Peyer's patch (tissue), 4 donors: ENCODE data around the gene MLPH. TPM values are rescaled to one million over a fixed set of nuclear protein-coding genes. Genes with fewer than 3 reads are reported as not detected.

Experiments used
- DNase-seq, 3 donors: peaks; one replicate each; pipeline ENCODE4 v3.0.0-alpha.2; 2017 to 2019
- H3K27ac ChIP-seq, 4 donors: fragments of 200-600 bp; sonication (generic); one replicate each; pipeline ENCODE4 v1.5.1; 2016 to 2019
- H3K27me3 ChIP-seq, 2 donors: fragments of 200-600 bp; sonication (generic); one replicate each; pipeline ENCODE4 v1.5.1; 2019
- H3K36me3 ChIP-seq, 3 donors: fragments of 200-600 bp; sonication (generic); one replicate each; pipeline ENCODE4 v1.5.1; 2016 to 2019
- H3K4me1 ChIP-seq, 4 donors: fragments of 200-600 bp; sonication (generic); one replicate each; pipeline ENCODE4 v1.5.1; 2016 to 2019
- H3K4me3 ChIP-seq, 4 donors: fragments of 200-600 bp; sonication (generic); 1 replicate in 3 of 4; 2 replicates in 1 of 4; pipeline ENCODE4 v1.5.1; 2016 to 2019; ENCODE audit warnings: mild to moderate bottlenecking in 1 of 4
- H3K9me3 ChIP-seq, 4 donors: fragments of 200-600 bp; sonication (generic); one replicate each; pipeline ENCODE4 v1.5.1; 2016 to 2019; ENCODE audit warnings: mild to moderate bottlenecking in 1 of 4
- POLR2A ChIP-seq, 2 donors: fragments of 450-650 bp; IDR thresholded peaks; one replicate each; pipeline ENCODE4 v1.5.1; 2017; ENCODE audit warnings: antibody characterized with exemption in 2 of 2, mild to moderate bottlenecking in 2 of 2, moderate library complexity in 2 of 2
- total RNA-seq, 4 donors: library from RNA; depleted of rRNA; stranded (reverse); fragments of >200 nt; gene quantifications; one replicate each; pipeline ENCODE4 v1.1.0, GENCODE V29; 2016
- TF ChIP-seq, protein P1 (sequence below), 6 experiments: fragments of 450-650 bp in 4 of 6; fragments of 200-600 bp in 2 of 6; sonication (generic) in 1 of 6; IDR thresholded peaks; one replicate each; pipeline ENCODE4 v1.5.1; 2017 to 2019; ENCODE audit warnings: antibody characterized with exemption in 6 of 6, mild to moderate bottlenecking in 3 of 6, moderate library complexity in 1 of 6

Gene MLPH
- total RNA-seq, 4 donors from 2014 or later, result 82.5 to 195 (median 116) TPM

GRCh38 chr2:237509151-237509550, 22.1 kb downstream of the MLPH start:
- Histone ChIP-seq H3K4me1 (peaks cover 0 to 19% (median 0%) of the 10 kb centered on the region in 4 donors), H3K4me3 (no peak overlapping the region), H3K27me3 (no peaks in the 10 kb centered on the region), H3K36me3 (no peaks in the 10 kb centered on the region), H3K27ac (no peak overlapping the region), H3K9me3 (no peaks in the 10 kb centered on the region)
- TF ChIP-seq, protein P1, sequence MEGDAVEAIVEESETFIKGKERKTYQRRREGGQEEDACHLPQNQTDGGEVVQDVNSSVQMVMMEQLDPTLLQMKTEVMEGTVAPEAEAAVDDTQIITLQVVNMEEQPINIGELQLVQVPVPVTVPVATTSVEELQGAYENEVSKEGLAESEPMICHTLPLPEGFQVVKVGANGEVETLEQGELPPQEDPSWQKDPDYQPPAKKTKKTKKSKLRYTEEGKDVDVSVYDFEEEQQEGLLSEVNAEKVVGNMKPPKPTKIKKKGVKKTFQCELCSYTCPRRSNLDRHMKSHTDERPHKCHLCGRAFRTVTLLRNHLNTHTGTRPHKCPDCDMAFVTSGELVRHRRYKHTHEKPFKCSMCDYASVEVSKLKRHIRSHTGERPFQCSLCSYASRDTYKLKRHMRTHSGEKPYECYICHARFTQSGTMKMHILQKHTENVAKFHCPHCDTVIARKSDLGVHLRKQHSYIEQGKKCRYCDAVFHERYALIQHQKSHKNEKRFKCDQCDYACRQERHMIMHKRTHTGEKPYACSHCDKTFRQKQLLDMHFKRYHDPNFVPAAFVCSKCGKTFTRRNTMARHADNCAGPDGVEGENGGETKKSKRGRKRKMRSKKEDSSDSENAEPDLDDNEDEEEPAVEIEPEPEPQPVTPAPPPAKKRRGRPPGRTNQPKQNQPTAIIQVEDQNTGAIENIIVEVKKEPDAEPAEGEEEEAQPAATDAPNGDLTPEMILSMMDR (IDR thresholded peaks at IDR 0.05), result no peak
- no peak for TF ChIP-seq POLR2A (IDR thresholded peaks at IDR 0.05)
- DNase-seq, result no peak

DNA sequence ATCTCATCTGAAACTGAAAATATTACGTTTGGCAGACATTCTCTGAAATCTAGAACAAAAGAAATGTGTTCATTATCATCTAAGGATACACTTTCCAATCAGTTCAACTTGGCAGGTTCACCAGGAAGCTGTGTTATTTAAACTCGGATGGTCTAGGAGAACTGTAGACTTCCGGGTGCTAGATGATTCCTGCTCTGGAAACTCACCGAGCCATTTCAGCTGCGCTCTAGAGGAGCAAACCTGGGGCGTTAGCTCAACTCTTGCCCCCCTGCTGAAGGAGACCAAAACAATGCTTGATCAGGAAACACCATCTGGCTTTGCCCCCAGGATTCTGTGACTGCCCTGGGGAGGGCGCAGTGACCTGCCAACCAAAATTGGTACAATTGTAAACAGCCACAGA, 22.9 kb downstream of the MLPH start:
- Histone ChIP-seq H3K4me1 (peaks cover 0 to 19% (median 0%) of the 10 kb centered on the region in 4 donors), H3K27ac (peak overlapping the region in 1 of 4 donors; percentile 43), H3K9me3 (no peaks in the 10 kb centered on the region), H3K4me3 (no peak overlapping the region), H3K27me3 (no peaks in the 10 kb centered on the region), H3K36me3 (no peaks in the 10 kb centered on the region)
- no peak for TF ChIP-seq POLR2A (IDR thresholded peaks at IDR 0.05)
- TF ChIP-seq, protein P1 (IDR thresholded peaks at IDR 0.05), result no peak
- DNase-seq, result no peak

DNA sequence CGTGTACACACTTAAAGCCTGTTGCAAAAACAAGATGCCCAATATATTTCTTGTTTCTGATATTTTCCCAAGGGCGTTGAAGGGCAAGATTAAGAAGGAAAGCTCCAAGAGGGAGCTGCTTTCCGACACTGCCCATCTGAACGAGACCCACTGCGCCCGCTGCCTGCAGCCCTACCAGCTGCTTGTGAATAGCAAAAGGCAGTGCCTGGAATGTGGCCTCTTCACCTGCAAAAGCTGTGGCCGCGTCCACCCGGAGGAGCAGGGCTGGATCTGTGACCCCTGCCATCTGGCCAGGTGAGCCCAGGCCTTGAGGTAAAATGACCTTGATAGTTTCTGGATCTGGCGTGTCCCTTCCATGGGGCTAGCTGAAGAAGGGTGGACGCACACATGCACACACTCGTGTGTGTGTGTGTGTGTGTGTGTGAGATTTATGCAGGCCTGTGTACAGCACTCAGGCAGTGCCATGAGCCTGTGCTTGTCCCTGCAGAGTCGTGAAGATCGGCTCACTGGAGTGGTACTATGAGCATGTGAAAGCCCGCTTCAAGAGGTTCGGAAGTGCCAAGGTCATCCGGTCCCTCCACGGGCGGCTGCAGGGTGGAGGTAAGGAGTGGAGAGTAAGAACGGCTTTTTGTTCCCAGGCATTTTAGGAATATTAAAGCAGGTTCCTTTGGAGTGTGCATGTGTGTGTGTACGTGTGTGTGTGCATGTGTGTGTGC, 23.6 kb downstream of the MLPH start:
- peaks cover 0 to 19% (median 0%) of the 10 kb centered on the region in 4 donors for H3K4me1 ChIP-seq
- no peak overlapping the region for H3K4me3 ChIP-seq
- DNase-seq, result no peak
- TF ChIP-seq, protein P1 (IDR thresholded peaks at IDR 0.05), result no peak
- TF ChIP-seq POLR2A (IDR thresholded peaks at IDR 0.05), result no peak
- peak overlapping the region in 1 of 4 donors; percentile 43 for H3K27ac ChIP-seq
- H3K9me3 ChIP-seq, result no peaks in the 10 kb centered on the region
- H3K27me3 ChIP-seq, result no peaks in the 10 kb centered on the region
- H3K36me3 ChIP-seq, result no peaks in the 10 kb centered on the region

DNA sequence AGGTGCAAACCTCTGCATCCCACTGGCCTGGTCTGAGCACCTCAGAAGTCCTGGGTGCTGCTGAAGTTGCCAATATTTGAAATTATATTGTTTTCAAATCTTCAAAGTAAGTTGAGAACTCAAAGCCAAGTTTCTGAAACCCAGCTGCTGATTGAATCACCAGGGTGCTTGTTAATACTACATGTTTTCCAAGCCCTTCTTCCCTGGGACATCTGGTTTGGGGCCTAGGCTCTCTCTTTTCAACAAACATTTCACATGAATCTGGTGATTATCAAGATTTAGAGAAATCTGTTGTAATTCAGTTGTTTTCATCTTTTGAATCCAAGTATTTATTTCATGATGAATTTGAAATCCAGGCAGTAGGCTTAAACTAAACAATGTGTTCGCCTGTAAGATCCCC, 24.4 kb downstream of the MLPH start:
- no peak overlapping the region for H3K27ac ChIP-seq
- H3K36me3 ChIP-seq, result no peaks in the 10 kb centered on the region
- no peak overlapping the region for H3K4me3 ChIP-seq
- no peak for TF ChIP-seq POLR2A (IDR thresholded peaks at IDR 0.05)
- TF ChIP-seq, protein P1 (IDR thresholded peaks at IDR 0.05), result no peak
- H3K9me3 ChIP-seq, result no peaks in the 10 kb centered on the region
- no peaks in the 10 kb centered on the region for H3K27me3 ChIP-seq
- DNase-seq, result no peak
- H3K4me1 ChIP-seq, result peaks cover 0 to 19% (median 0%) of the 10 kb centered on the region in 4 donors

DNA sequence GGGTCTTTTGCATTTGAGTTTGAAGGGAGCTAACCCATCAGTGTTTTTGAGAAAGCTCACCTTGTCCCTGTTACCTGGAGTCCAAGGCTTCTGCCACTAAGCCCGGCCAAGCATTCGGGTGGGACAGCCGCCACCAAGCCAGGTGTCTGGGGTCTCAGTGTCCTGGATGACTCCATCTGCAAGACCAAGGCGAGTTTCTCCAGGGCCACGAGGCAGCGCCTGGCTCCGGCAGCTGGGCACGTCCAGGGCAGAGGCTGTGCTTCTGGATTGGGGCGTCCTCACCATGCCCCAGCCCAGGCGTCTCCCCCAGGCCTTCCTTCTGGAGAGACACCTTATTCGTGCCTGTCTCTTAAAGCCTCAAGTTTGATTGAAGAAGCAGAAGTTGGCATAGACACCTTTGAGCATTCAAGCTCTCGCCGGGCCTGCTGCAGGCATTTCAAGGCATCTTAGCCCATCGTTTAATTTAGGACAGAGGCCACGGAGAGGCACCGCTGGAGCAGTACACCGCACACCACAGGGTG, 24.9 kb downstream of the MLPH start:
- TF ChIP-seq POLR2A (IDR thresholded peaks at IDR 0.05), result no peak
- TF ChIP-seq, protein P1 (IDR thresholded peaks at IDR 0.05), result no peak
- H3K9me3 ChIP-seq, result no peaks in the 10 kb centered on the region
- DNase-seq, result no peak
- peaks cover 0 to 19% (median 0%) of the 10 kb centered on the region in 4 donors for H3K4me1 ChIP-seq
- no peaks in the 10 kb centered on the region for H3K36me3 ChIP-seq
- no peak overlapping the region for H3K27ac ChIP-seq
- H3K4me3 ChIP-seq, result no peak overlapping the region
- no peaks in the 10 kb centered on the region for H3K27me3 ChIP-seq
